AG08395 (cell line): ENCODE data around the gene LRRC27.
A peak's percentile ranks its signal among the peaks of the same experiment; 100 is the strongest.

ENCODE experiments used
- DNase-seq: peaks from one replicate; pipeline ENCODE4 v3.0.0; 2012; ENCODE audit warnings: mixed read lengths, low spot score

LRRC27 gene

DNA sequence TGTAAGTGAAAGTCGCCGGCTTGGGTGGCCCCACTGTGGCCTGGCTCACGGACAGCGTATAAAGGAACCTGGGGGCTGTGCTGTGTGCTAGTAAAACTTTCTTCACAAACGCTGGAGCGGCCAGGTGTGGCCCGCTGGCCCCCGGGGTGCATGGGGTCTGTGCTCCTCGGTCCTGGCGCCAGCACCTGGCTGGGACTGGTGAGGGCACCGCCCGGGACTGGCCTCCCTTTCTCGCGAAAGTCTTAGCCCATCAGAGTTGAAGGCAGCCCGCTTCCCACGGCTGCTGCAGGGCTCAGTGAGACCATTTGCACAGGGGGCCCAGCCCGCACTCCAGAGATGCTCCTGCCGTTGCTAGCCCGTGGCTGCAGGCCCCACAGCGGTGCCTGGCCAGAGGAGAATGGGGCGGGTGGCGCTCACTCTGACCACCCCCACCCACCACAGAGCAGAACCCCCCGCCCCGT lies 70.8 kb downstream of the LRRC27 start:
- DNase-seq: no peak

DNA sequence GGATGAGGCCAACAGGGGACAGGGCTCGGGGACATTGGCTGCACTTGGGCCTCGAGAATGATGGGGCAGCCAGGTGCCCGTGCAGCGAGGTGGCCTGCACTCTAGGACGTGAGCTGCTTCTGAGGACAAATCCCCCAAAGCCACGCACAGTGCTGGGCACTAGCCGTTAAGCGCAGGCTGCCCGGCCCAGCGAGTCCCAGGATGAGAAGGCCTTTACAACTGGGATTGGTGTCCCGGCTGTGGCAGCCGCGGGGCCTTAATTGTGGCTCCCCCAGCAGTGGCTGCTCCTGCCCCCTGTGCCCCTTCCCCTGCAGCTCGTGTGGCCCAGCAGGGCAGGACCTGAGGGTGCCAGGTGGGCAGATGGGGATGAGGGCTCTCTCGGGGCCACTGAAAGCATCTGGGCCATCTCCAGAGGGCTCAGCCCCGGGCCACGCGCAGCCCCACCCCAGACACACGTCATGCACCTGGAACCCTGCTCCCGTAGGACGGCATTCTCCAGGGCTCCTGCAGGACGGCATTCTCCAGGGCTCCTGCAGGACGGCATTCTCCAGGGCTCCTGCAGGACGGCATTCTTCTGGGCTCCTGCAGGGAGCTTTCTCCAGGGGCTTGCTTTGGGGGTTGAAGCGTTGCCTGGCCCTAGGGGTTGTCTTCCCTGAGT lies 71.6 kb downstream of the LRRC27 start:
- no peak for DNase-seq

DNA sequence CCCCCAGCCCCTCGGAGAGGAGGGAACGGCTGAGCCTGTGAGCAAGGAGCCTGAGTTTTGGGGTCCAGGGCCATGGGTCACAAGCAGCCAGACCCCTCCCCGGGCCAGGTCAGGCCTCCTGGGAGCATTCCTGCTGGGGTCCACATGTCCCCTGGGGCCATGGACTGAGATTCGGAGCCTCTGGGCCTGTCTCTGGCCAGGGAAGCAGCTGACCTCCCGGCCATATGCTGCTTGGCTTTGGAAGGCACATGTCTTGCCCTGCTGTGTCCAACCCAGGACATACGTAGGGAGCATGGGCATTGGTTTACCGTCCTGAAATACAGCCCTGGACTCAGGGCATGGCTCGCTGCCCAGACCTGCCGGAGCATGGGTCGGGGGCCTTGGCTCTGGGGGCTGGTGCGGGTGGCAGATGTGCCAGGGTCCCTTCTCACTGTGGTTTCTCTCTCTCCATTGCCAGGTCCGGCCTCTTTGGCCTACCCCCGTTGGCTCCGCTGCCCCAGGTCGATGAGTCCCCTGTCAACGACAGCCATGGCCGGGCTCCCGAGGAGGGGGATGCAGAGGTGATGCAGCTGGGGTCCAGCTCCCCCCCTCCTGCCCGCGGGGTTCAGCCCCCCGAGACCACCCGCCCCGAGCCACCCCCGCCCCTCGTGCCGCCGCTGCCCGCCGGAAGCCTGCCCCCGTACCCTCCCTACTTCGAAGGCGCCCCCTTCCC lies 72.3 kb downstream of the LRRC27 start:
- no peak for DNase-seq

DNA sequence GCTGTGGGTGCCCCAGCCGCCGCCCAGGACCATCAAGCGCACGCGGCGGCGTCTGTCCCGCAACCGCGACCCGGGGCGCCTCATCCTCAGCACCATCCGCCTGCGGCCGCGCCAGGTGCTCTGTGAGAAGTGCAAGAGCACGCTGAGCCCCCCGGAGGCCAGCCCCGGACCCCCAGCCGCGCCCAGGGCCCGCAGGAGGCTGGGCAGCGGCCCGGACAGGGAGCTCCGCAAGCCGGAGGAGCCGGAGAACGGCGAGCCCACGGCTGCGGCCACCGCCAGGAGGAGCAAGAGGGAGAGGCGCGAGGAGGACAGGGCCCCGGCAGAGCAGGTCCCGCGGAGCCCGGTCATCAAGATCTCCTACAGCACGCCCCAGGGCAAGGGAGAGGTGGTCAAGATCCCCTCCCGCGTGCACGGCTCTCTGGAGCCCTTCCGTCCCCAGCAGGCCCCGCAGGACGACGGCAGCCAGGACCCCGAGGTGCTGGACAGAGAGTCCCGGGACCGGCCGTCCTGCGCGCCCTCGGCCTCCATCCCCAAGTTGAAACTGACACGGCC lies 73.0 kb downstream of the LRRC27 start:
- no peak for DNase-seq

DNA sequence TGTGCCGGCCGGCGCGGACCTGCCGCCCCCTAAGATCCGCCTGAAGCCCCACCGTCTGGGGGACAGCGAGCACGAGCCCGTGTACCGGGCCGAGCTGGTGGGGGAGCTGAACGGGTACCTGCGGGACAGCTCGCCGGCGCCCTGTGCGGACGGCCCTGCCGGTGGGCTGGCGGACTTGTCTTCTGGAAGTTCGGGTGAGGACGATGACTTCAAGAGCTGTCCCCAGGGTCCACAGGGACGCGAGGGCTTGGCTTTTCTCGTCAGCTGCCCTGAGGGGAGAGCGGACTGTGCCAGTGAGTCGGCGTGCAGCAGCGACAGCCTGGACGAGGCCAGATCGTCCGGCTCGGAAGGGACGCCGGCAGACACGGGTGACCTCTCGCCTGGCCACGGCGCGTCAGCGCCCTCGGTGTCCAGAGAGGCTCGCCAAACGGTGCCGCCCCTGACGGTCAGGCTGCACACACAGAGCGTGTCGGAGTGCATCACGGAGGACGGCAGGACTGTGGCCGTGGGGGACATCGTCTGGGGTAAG lies 73.5 kb downstream of the LRRC27 start:
- no peak for DNase-seq

DNA sequence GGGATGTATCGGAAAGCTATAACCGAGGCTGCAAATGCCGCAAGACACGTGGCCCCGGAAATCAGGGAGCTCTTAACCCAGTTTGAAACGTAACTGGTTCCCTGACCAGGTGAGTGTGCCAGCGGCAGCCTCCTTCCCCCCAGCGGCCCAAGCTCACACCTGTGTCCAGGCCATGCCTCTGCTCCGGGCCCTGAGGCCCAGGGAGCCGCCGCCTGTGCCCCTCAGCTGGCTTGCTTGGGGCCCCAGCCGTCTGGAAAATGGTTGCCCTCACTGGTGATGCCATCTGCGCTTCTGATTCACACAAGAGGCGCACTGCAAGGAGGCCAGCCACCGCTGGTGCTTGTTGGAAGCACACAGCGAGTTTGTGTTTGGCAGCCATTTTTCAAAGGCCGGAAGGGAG lies 74.2 kb downstream of the LRRC27 start:
- no peak for DNase-seq

DNA sequence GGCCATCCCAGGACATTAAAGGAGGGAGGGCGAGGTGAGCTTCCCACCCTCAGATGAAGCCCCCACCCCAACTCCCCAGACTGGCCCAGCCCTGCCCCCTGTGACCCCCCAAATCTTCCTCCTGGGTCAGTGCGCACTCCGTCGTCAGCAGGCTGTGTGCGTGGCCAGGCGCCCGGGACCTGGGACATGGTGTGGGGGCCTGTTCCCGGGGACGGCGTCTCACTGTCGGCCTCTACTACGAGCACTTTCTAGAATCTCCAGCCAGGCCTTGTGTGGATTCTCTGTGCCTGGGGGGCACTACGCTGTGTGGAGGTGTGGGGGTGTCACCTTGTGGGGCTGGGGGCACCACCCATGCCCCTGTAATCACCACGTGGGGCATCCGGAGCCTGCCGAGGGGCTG lies 74.8 kb downstream of the LRRC27 start:
- DNase-seq: no peak

DNA sequence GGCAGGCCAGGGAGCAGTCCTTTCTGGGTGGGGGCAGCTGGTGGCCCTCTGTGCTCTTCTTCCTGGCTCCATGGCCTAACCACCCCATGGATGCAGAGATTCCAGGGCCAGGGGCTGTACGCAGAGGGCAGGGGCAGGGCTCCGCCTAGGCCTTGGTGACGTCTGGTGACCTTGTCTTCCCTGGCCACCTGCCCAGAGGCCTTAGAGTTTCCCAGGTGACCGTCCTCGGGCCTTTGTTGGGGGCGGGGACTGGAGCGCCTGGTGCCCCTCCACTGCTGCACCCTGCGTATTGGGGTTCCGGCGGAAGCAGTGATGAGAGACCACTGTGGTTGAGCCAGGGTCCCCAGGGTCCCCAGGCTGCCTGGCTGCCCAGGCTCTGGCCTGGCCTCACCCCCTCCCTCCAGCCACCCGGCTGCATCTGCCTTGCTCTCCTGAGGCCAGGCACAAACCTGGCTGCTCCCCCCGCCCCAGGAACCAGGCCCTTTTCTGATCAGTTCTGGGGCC lies 75.3 kb downstream of the LRRC27 start:
- DNase-seq: no peak

DNA sequence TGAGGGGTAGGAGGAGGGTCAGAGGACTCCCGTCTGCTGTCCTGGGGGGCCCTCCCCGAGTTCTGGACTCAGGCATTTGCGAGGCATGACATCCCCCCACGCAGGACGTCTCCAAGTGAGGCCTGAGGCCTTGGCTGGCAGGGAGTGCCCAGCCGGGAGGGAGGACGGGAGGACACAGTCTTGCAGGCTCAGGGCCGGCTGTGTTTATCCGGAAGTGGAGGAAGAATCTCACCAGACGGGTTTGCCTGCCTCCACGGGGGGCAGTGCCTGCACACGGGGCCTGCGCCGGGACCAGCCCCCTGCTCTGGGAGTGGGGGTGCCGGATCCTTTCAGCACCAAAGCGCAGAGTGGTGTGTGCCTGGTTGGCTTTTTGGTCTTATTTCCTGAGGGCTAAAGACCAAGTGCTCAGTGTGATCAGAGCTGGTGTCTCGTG lies 75.9 kb downstream of the LRRC27 start:
- DNase-seq: peak; percentile 64

DNA sequence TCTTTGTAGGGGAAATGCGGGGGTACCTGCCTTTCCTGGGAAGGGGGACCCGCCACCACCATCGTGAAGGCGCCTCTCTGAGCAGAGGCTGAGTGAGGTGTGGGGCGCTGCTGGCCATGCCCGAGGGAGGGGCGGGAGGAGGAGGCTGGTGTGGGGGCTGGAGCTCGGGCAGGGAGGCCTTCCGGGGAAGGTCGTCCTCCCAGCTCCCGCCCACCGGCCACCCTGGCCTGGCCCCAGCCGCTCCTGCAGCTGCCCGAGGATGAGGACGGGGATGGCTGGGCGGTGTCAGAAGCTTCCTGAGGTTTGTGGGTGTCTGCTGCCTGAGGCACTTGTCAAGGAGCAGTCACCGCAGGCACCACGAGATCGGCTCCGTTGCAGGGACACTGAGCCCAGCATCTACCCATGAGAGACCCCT lies 76.4 kb downstream of the LRRC27 start:
- DNase-seq: peak; percentile 20

DNA sequence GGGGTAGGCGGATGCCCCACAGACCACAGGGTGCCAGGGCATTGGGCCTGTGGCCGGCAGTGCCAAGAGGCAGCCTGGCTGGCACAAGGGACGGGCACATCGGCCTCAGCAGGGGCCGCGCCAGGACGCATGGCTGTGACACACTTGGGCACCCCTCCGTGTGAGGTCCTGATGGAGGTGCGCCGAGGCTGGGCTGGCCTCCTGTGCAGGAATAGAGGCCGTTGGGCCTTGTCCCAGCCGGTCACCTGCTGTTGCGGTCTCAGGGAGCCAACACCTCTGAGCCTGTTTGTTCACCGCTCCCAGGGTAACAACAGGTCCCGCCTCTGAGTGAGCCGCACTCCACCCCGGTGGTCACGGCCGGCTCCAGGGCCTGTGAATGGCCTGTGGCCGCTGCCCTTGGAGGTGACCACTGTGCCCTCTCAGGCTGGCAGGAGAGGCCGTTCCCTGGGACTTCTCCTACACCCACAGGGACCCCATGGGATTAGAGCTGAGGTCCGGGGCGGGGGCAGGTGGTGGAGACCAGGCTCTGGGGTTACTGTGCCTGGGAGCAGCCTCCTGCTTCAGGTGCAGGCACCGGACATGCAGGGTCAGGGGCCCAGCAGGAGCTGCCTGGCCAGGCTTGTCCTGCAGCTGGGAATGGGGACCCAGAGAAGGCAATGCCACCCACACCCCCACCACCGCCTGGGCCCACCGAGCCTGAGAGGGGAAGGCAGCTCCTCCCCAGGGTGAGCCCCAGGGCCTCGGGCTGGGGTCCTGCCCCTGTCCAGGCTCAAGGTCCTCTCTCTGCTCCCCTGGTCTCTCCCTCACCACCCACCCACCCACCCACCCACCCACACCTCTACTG lies 77.1 kb downstream of the LRRC27 start:
- no peak for DNase-seq

DNA sequence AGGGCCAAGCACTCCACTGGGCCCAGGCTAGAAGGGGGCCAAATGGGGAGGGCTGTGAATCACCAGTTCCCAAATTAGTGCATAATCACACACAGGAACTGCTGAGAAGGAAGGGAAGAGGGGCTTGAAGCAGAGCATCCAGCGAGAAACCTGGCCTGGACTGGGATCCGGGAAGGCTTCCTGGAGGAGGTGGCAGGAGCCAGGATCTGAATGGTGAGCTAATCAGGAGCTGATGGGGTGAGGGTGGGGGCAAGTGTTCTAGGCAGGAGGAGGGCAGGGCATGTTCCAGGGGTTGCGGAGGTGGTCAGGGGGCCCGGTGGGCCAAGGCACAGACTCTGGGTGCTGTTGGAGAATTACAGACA lies 77.7 kb downstream of the LRRC27 start:
- DNase-seq: no peak

DNA sequence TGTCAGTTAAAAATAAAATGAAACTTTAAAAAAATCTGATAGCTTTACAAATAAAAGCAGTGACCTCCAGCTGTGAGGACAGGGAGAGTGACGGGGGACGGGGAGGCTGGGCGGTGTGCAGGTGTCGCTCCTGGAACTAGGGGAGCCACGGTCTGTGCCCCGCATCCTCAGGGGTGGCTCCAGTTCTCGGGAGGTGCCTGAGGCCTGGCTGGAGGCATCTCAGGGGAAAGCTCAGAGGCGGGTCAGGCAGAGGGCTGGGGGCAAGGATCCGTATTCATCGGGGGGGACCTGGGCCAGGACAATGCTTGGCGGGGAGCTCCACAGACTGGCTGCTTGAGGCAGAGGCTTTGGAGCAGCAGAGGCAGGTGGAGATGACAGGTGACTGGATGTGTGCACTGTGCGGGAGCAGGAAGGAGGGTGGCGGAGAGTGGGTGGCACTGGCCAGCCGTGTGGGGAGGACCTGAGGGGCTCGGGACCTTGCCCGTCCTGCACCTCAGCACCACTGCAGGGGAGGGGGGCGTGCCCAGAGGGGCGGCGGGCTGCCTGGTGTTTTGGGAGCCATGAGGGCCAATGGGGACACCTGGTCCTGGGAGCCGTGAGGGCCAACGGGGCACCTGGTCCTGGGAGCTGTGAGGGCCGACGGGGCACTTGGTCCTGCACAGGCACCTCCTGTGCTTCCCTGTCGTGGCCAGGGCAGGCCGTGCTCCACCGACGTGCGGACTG lies 78.2 kb downstream of the LRRC27 start:
- no peak for DNase-seq

DNA sequence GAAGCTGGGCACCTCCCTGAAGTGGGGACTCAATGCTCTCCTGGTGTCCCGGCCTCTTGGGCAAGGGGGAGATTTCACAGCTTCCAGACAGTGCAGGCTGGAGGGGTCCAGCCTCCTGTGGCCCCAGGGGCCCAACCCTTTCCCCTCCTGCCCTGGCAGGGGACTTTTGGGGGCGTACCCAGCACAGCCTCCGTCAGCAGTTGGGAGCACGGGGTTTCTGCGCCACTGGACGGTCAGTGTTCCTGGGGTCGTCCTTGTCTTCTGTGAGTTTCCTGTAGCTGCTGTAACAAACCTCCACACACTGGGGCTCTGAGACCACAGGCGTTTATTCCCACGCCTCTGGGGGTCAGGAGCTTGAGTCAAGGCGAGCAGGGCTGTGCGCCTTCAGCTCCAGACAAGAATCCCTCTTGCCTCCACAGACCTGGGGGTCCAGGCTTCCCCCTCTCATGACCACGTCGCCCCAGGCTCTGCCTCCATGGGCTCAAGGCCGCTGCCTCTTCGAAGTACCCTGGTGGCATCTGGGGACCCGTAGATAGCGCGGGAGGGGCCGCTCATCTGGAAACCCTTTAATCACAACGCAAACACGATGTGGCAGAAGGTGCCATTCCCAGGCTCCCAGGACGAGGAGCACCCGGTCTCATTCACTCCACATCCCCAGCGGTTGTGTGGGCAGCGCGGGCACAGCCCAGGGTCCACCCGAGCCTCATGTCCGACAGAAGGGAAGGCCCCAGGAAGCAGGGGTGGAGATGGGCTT lies 79.0 kb downstream of the LRRC27 start:
- DNase-seq: no peak

DNA sequence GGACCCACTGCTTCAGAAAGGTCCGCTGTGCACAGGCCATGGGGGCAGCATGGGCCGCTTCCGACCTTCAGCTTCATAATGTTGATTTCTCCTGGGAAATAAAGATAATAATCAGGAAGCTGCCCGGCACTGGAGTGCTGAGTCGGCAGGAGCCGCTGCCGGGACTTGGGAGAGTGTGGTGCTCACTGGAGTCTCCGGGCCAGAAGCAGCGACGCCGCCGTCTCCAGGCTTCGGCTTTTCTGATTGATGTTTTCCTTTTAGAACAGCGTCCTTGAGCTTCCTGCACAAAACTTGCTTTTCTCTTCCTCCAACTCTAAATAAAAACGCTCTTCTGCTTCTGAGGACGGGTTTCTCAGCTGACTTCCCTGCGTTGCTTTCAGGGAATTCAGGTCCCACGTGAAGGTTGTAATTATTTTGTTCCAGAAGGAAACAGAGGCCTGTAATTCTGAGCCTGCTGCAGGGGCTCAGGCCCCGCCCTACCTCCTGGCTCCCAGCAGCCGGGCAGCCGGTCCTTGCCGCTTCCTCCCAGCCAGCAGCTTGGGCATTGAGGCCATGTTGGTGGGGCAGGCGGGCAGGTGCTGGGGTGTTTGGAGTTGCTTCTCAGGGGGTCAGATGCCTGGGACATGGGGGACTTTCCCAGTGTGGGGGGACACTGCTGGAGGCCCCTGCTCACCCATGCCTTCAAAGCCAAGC lies 79.7 kb downstream of the LRRC27 start:
- DNase-seq: peak; percentile 73

DNA sequence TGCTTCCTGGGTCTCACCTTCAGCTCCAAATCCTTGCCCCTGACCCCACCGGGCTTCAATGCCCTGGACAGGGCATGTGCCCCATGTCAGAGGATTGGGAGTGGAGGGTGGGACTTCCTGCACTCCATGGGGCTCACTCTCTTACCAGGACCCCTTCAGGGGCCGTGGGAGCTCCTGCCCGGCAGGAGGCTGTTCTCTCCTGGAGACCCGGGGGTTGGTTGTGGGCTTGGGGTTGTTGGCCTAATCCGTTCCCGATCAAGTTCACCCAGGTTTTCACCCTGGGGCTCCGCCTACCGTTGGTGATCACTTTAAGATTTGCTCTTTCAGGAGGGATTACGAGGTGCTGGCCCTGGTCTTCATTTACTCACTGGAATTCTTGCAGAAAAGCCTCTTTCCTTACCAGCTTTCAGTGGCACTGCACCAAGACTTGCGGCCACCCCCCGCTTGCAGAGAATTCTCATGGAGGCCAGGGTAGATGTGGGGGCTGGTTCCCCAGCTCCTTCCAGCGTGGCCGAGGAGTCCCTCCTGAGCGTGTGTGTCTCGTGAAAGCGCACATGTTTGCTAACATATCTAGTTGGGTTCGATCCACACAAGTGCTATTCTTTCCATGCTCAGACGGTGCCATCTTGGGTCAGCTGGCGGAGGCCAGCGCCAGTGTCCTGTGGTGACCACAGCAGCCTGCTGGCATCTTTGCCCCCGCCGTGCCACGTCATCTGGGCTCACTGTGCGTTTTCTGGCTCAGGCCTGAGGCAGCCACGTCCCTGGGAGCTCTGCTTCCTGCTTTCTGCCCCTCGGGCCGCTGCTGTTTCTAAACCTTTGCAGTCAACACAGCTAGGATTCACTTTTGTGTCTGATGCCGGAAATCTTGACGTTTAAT lies 80.6 kb downstream of the LRRC27 start:
- no peak for DNase-seq

DNA sequence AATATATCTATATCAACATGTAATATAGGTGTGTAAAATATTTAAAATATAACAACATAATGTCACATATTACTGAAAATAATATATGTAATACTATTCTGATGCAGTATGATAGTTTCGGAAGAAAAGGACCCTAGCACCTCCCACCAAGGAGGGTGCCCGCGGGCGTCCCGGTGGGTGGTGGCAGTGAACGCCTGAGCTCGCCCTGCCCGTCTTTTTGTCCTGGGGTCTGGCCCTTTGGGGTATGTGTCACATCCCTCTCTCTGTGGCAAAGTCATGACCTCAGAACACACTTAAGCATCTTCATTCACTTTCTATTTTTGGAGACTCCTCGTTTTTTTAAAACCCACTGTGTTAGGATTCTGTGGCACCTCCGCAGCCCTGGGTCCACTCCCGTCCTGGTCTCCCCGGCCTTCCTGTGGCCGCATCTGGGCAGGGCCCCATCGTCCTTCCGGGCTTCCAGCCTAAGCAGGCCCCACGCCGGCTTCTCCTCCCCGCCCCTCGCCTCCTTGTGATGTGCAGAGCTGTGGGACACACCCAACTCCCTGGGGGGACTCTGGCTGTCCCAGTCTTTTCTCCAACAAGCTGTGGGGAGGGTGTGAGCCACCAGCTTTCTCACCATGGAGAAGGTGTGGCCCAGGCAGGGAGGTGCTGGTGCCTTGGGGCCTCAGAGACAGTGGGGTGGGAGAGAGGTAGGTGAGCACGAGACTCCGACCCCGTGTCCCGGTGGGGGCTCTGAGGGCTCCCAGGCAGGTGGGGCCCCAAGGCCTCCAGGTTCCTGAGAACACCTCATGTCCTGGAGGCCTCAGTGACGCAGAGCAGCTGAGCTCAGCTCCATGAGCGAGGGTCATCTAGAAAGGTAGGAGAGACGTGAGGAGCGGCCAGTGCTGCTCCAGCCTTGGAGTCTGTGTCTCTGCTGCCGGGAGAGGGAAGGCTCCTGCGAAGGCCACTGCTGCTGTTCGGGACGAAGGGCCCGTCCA lies 81.5 kb downstream of the LRRC27 start:
- DNase-seq: peak; percentile 41
